HEK293 (cell line): Measurements from ENCODE around the gene RBM10.

Experiments
- GLIS1 ChIP-seq: fragments of 450-650 bp; formaldehyde crosslinking; IDR thresholded peaks from 2 replicates; pipeline ENCODE4 v1.5.1; 2016; ENCODE audit warnings: missing biosample characterization, missing genetic modification characterization
- HIC1 ChIP-seq: fragments of 450-650 bp; formaldehyde crosslinking; IDR thresholded peaks from 2 replicates; pipeline ENCODE4 v1.5.1; 2016; ENCODE audit warnings: missing biosample characterization, missing genetic modification characterization
- KLF10 ChIP-seq: fragments of 450-650 bp; IDR thresholded peaks from 2 replicates; pipeline ENCODE4 v1.5.1; 2018; ENCODE audit warnings: missing biosample characterization, mild to moderate bottlenecking, missing genetic modification characterization
- MEIS1 ChIP-seq: sonication (generic); formaldehyde crosslinking; IDR thresholded peaks from 2 replicates; pipeline ENCODE4 v1.8.1; 2022; ENCODE audit warnings: missing genetic modification reagents, mild to moderate bottlenecking, borderline replicate concordance
- PATZ1 ChIP-seq: fragments of 450-650 bp; formaldehyde crosslinking; IDR thresholded peaks from 2 replicates; pipeline ENCODE4 v1.5.1; 2016; ENCODE audit warnings: missing biosample characterization, missing genetic modification characterization
- RBAK ChIP-seq: fragments of 450-650 bp; formaldehyde crosslinking; IDR thresholded peaks from 2 replicates; pipeline ENCODE4 v1.5.1; 2016; ENCODE audit warnings: missing biosample characterization, missing genetic modification characterization
- SP2 ChIP-seq: fragments of 450-650 bp; formaldehyde crosslinking; IDR thresholded peaks from 2 replicates; pipeline ENCODE4 v1.5.1; 2016; ENCODE audit warnings: missing biosample characterization, missing genetic modification characterization
- ZBTB20 ChIP-seq: fragments of 450-650 bp; formaldehyde crosslinking; IDR thresholded peaks from 2 replicates; pipeline ENCODE4 v1.5.1; 2016; ENCODE audit warnings: missing biosample characterization, missing genetic modification characterization
- ZBTB21 ChIP-seq: fragments of 450-650 bp; formaldehyde crosslinking; IDR thresholded peaks from 2 replicates; pipeline ENCODE4 v1.5.1; 2017; ENCODE audit warnings: missing biosample characterization, missing genetic modification characterization
- ZNF155 ChIP-seq: fragments of 450-650 bp; formaldehyde crosslinking; IDR thresholded peaks from 2 replicates; pipeline ENCODE4 v1.5.1; 2016; ENCODE audit warnings: missing biosample characterization, missing genetic modification characterization
- ZNF169 ChIP-seq: fragments of 450-650 bp; formaldehyde crosslinking; IDR thresholded peaks from 2 replicates; pipeline ENCODE4 v1.5.1; 2016; ENCODE audit warnings: missing biosample characterization, missing genetic modification characterization
- ZNF174 ChIP-seq: fragments of 450-650 bp; formaldehyde crosslinking; IDR thresholded peaks from 2 replicates; pipeline ENCODE4 v1.5.0; 2017; ENCODE audit warnings: missing biosample characterization, mild to moderate bottlenecking, missing genetic modification characterization
- ZNF248 ChIP-seq: fragments of 450-650 bp; formaldehyde crosslinking; IDR thresholded peaks from 2 replicates; pipeline ENCODE4 v1.5.1; 2017; ENCODE audit warnings: missing biosample characterization, missing genetic modification characterization
- ZNF26 ChIP-seq: fragments of 450-650 bp; formaldehyde crosslinking; IDR thresholded peaks from 2 replicates; pipeline ENCODE4 v1.5.1; 2016; ENCODE audit warnings: missing biosample characterization, missing genetic modification characterization
- ZNF341 ChIP-seq: fragments of 450-650 bp; formaldehyde crosslinking; IDR thresholded peaks from 2 replicates; pipeline ENCODE4; 2016; ENCODE audit warnings: low read depth, missing biosample characterization, missing genetic modification characterization
- ZNF449 ChIP-seq: fragments of 450-650 bp; formaldehyde crosslinking; IDR thresholded peaks from 2 replicates; pipeline ENCODE4 v1.5.1; 2017; ENCODE audit warnings: missing biosample characterization, mild to moderate bottlenecking, missing genetic modification characterization, moderate library complexity
- ZNF488 ChIP-seq: fragments of 450-650 bp; formaldehyde crosslinking; IDR thresholded peaks from 2 replicates; pipeline ENCODE4 v1.5.1; 2016; ENCODE audit warnings: missing biosample characterization, missing genetic modification characterization
- ZNF518A ChIP-seq: fragments of 450-650 bp; formaldehyde crosslinking; conservative IDR thresholded peaks from 2 replicates; pipeline ENCODE4 v1.5.1; 2016; ENCODE audit warnings: low read depth, missing biosample characterization, missing genetic modification characterization
- ZNF530 ChIP-seq: fragments of 450-650 bp; formaldehyde crosslinking; IDR thresholded peaks from 2 replicates; pipeline ENCODE4 v1.5.1; 2016; ENCODE audit warnings: low read depth, missing biosample characterization, missing genetic modification characterization
- ZNF561 ChIP-seq: fragments of 450-650 bp; IDR thresholded peaks from 2 replicates; pipeline ENCODE4 v1.5.1; 2018; ENCODE audit warnings: missing biosample characterization, missing genetic modification characterization, borderline replicate concordance
- ZNF580 ChIP-seq: fragments of 450-650 bp; formaldehyde crosslinking; IDR thresholded peaks from 2 replicates; pipeline ENCODE4 v1.5.1; 2016; ENCODE audit warnings: missing biosample characterization, missing genetic modification characterization
- ZNF660 ChIP-seq: fragments of 450-650 bp; IDR thresholded peaks from 2 replicates; pipeline ENCODE4 v1.5.1; 2018; ENCODE audit warnings: missing biosample characterization, mild to moderate bottlenecking, missing genetic modification characterization
- ZNF670 ChIP-seq: fragments of 450-650 bp; formaldehyde crosslinking; IDR thresholded peaks from 2 replicates; pipeline ENCODE4 v1.5.1; 2016; ENCODE audit warnings: missing biosample characterization, missing genetic modification characterization, low read depth
- ZNF76 ChIP-seq: fragments of 450-650 bp; formaldehyde crosslinking; IDR thresholded peaks from 2 replicates; pipeline ENCODE4; 2016; ENCODE audit warnings: low read depth, missing biosample characterization, missing genetic modification characterization, borderline replicate concordance
- ZNF776 ChIP-seq: fragments of 450-650 bp; formaldehyde crosslinking; IDR thresholded peaks from 2 replicates; pipeline ENCODE4 v1.5.0; 2017; ENCODE audit warnings: missing biosample characterization, missing genetic modification characterization, borderline replicate concordance
- ZNF837 ChIP-seq: fragments of 450-650 bp; formaldehyde crosslinking; IDR thresholded peaks from 2 replicates; pipeline ENCODE4 v1.5.1; 2016; ENCODE audit warnings: missing biosample characterization, missing genetic modification characterization

RBM10 gene

GRCh38 chrX:47233333-47234113 lies 88.5 kb downstream of the RBM10 start (continued):
- no peak for TF ChIP-seq ZNF518A (tag by site-specific recombination)
- TF ChIP-seq SP2 (tag by site-specific recombination), result peak; percentile 93
- TF ChIP-seq ZNF488 (tag by site-specific recombination), result no peak
- no peak for TF ChIP-seq ZNF26 (tag by site-specific recombination)
- TF ChIP-seq ZNF670 (tag by site-specific recombination), result no peak
- peak; percentile 96 for TF ChIP-seq PATZ1 (tag by site-specific recombination)
- TF ChIP-seq HIC1 (tag by site-specific recombination), result no peak
- TF ChIP-seq ZNF837 (tag by site-specific recombination), result no peak
- TF ChIP-seq ZNF76 (tag by site-specific recombination), result peak; percentile 81; the same call in 1 of the 2 replicates
- peak; percentile 99 for TF ChIP-seq ZBTB21 (tag by site-specific recombination)
- TF ChIP-seq MEIS1 (CRISPR knock-in tag), result no peak
- no peak for TF ChIP-seq ZNF580 (tag by site-specific recombination)
- no peak for TF ChIP-seq ZNF169 (tag by site-specific recombination)
- no peak for TF ChIP-seq ZNF660
- TF ChIP-seq ZNF248, result no peak
- TF ChIP-seq KLF10 (tag by site-specific recombination), result peak; percentile 94
- TF ChIP-seq ZNF776 (tag by site-specific recombination), result no peak
- TF ChIP-seq ZNF561, result no peak
- no peak for TF ChIP-seq ZNF174 (tag by site-specific recombination)
- TF ChIP-seq ZNF341 (tag by site-specific recombination), result peak; percentile 64
- peak; percentile 89 for TF ChIP-seq GLIS1 (tag by site-specific recombination)
- TF ChIP-seq ZNF155 (tag by site-specific recombination), result no peak
- no peak for TF ChIP-seq ZNF530 (tag by site-specific recombination)
- no peak for TF ChIP-seq RBAK
- peak; percentile 92 for TF ChIP-seq ZBTB20
- TF ChIP-seq ZNF449 (tag by site-specific recombination), result no peak
